ENCODE results near the gene CXCL8. TPM values are rescaled to one million over a fixed set of nuclear protein-coding genes. Genes with fewer than 3 reads are reported as not detected.

The CXCL8 gene
- polyA plus RNA-seq, 2 of the 4 experiments (the other 2 are of a cell fraction) = 4.4 to 57.2 TPM

GRCh38 chr4:73734530-73735001 is 5.8 kb upstream of the CXCL8 start:
- DNase-seq (ENCODE audit: low read depth in 1 of 2, low spot score in 1 of 2) = no peak
- TF ChIP-seq RFX5 (IDR thresholded peaks at IDR 0.05) (no peak), RNF2 (IDR thresholded peaks at IDR 0.05; ENCODE audit: borderline replicate concordance, low read depth) (no peak), JUN (IDR thresholded peaks at IDR 0.05) (no peak), SMC3 (IDR thresholded peaks at IDR 0.05) (no peak), POLR2A (IDR thresholded peaks at IDR 0.05; ENCODE audit: low read length) (no peak), KDM1A (IDR thresholded peaks at IDR 0.05; ENCODE audit: low read depth) (no peak), CTCF (IDR thresholded peaks at IDR 0.05) (no peak)
- no peak for FAIRE-seq
- no peak for ATAC-seq
- WGBS (ENCODE audit: missing lambda C conversion rate) = 28% methylated on average over 2 of the region's 2 CpGs
- no peak overlapping the region for H3K4me3 ChIP-seq
- peaks cover 35% of the 10 kb centered on the region for H3K4me1 ChIP-seq
- CTCF ChIA-PET = interaction anchor here (0.9 to 1.1 kb wide), 2 partner anchors 32 to 65 kb away, joined by 3 read pairs; no protein-coding TSS in a partner anchor
- peak overlapping the region; percentile 38 for H3K4me2 ChIP-seq
- no peaks in the 10 kb centered on the region for H3K9me3 ChIP-seq
- POLR2A ChIA-PET = no interaction called here
- peak overlapping the region; percentile 31 to 68; a peak in 3 of 6 replicates for H3K27ac ChIP-seq

GRCh38 chr4:73735231-73735630 is 5.1 kb upstream of the CXCL8 start:
- WGBS (ENCODE audit: missing lambda C conversion rate) = 86% methylated on average over 3 of the region's 3 CpGs
- Histone ChIP-seq H3K4me3 (no peak overlapping the region), H3K4me1 (peaks cover 34% of the 10 kb centered on the region), H3K9me3 (no peaks in the 10 kb centered on the region), H3K4me2 (no peak overlapping the region; the same call in 2 of the 3 replicates), H3K27ac (peak overlapping the region in 1 of 2 experiments; percentile 50; a peak in 2 of 6 replicates)
- ChIA-PET CTCF (interaction anchor here (0.9 to 1.1 kb wide), 2 partner anchors 33 to 64 kb away, joined by 3 read pairs; no protein-coding TSS in a partner anchor), POLR2A (no interaction called here)
- DNase-seq (ENCODE audit: low read depth in 1 of 2, low spot score in 1 of 2) (no peak), ATAC-seq (no peak), FAIRE-seq (no peak)
- TF ChIP-seq HOXB5 (CRISPR knock-in tag; IDR thresholded peaks at IDR 0.05) (no peak), HOXB13 (CRISPR knock-in tag; IDR thresholded peaks at IDR 0.05; ENCODE audit: low read depth) (no peak), BHLHE40 (IDR thresholded peaks at IDR 0.05; ENCODE audit: low read depth, low read length) (no peak), SMC3 (IDR thresholded peaks at IDR 0.05) (no peak), HOXA7 (CRISPR knock-in tag; IDR thresholded peaks at IDR 0.05) (no peak), PBX3 (IDR thresholded peaks at IDR 0.05) (no peak), ZC3H11A (IDR thresholded peaks at IDR 0.05) (no peak), HMGXB4 (CRISPR knock-in tag; IDR thresholded peaks at IDR 0.05; ENCODE audit: borderline replicate concordance) (no peak), EP300 (IDR thresholded peaks at IDR 0.05) (no peak), NR3C1 (IDR thresholded peaks at IDR 0.05) (no peak), BCL3 (IDR thresholded peaks at IDR 0.05) (no peak), EHMT2 (IDR thresholded peaks at IDR 0.05; ENCODE audit: low read depth) (no peak), CHD2 (IDR thresholded peaks at IDR 0.05; ENCODE audit: low read length, partially characterized antibody) (no peak), JUNB (IDR thresholded peaks at IDR 0.05) (no peak), NFE2L2 (conservative IDR thresholded peaks at IDR 0.05; ENCODE audit: low read length) (no peak), CBX2 (IDR thresholded peaks at IDR 0.05; ENCODE audit: borderline replicate concordance, low read depth) (no peak)

All from A549 (cell line).